DND-41 (cell line): ENCODE results near the gene TBL1X.
"Not testable (repeated sequence)": the region's sequence is repeated elsewhere in the genome, so short reads cannot be mapped to it uniquely, and the experiment has no call there.

Experiments used
- ATAC-seq: fragments of 200-7000 bp; cut with Tn5 transposase; 3 replicates; pipeline ENCODE4 v1.9.1; 2021; ENCODE audit warnings: low read depth; ENCODE audit not compliant: insufficient read depth
- DNase-seq: peaks from one replicate; pipeline ENCODE4 v3.0.0-alpha.2; 2020
- H2AFZ ChIP-seq: 2 replicates; pipeline ENCODE4 v1.6.0; 2012; ENCODE audit warnings: low read depth, low read length
- H3K27ac ChIP-seq: 2 replicates; pipeline ENCODE4 v1.5.1; 2012; ENCODE audit warnings: low read length, inconsistent platforms
- H3K27me3 ChIP-seq: fragments of 200-600 bp; sonication (generic); 2 replicates; pipeline ENCODE4 v1.6.0; 2012; ENCODE audit warnings: low read length, mild to moderate bottlenecking, inconsistent platforms; ENCODE audit not compliant: insufficient read depth, poor library complexity
- H3K36me3 ChIP-seq: 2 replicates; pipeline ENCODE4 v1.5.1; 2012; ENCODE audit warnings: low read length, inconsistent platforms; ENCODE audit not compliant: insufficient read depth
- H3K4me1 ChIP-seq: 2 replicates; pipeline ENCODE4 v1.5.1; 2012; ENCODE audit warnings: mild to moderate bottlenecking, low read length; ENCODE audit not compliant: insufficient read depth
- H3K4me2 ChIP-seq: 2 replicates; pipeline ENCODE4 v1.6.0; 2012; ENCODE audit warnings: mild to moderate bottlenecking, moderate library complexity, low read length, inconsistent platforms; ENCODE audit not compliant: insufficient read depth
- H3K4me3 ChIP-seq, 2 experiments: fragments of 200-600 bp in 1 of 2; shearing (Covaris generic) in 1 of 2; 2 replicates each; pipeline ENCODE4 v1.5.1; 2012 to 2016; ENCODE audit warnings: inconsistent platforms in 2 of 2, low read length in 2 of 2, mild to moderate bottlenecking in 2 of 2, low read depth in 1 of 2, moderate library complexity in 1 of 2
- H3K79me2 ChIP-seq: 2 replicates; pipeline ENCODE4 v1.6.0; 2012; ENCODE audit warnings: low read length, inconsistent platforms; ENCODE audit not compliant: insufficient read depth
- H3K9ac ChIP-seq: 2 replicates; pipeline ENCODE4 v1.6.0; 2012; ENCODE audit warnings: low read depth, mild to moderate bottlenecking, inconsistent platforms, low read length, moderate library complexity
- H3K9me3 ChIP-seq: 2 replicates; pipeline ENCODE4 v1.5.1; 2012; ENCODE audit warnings: low read length, moderate library complexity, mild to moderate bottlenecking, inconsistent platforms; ENCODE audit not compliant: insufficient read depth, severe bottlenecking
- H4K20me1 ChIP-seq: 2 replicates; pipeline ENCODE4 v1.6.0; 2012; ENCODE audit warnings: low read length; ENCODE audit not compliant: insufficient read depth
- EZH2 ChIP-seq: IDR thresholded peaks from 3 replicates; pipeline ENCODE4 v1.6.1; 2012; ENCODE audit warnings: borderline replicate concordance, low read depth, mild to moderate bottlenecking, moderate library complexity, low read length, inconsistent platforms; ENCODE audit not compliant: severe bottlenecking
- TF ChIP-seq, protein P1 (sequence below): IDR thresholded peaks from 2 replicates; pipeline ENCODE4 v1.5.1; 2012; ENCODE audit warnings: borderline replicate concordance, low read length, moderate library complexity, mild to moderate bottlenecking; ENCODE audit not compliant: poor library complexity, severe bottlenecking; ENCODE audit errors: extremely low read depth

The TBL1X gene

GRCh38 chrX:9532349-9532748, 67.5 kb downstream of the TBL1X start:
- H3K4me3 ChIP-seq, result no peak overlapping the region
- peaks cover 10% of the 10 kb centered on the region; the same call in 1 of the 2 replicates for H3K4me1 ChIP-seq
- no peaks in the 10 kb centered on the region for H3K9me3 ChIP-seq
- no peaks in the 10 kb centered on the region for H3K27me3 ChIP-seq
- ATAC-seq (no peak), DNase-seq (no peak)
- no peak overlapping the region for H3K27ac ChIP-seq
- H2AFZ ChIP-seq, result no peak overlapping the region
- no peak overlapping the region for H3K4me2 ChIP-seq
- H3K36me3 ChIP-seq, result no peaks in the 10 kb centered on the region
- TF ChIP-seq, protein P1, sequence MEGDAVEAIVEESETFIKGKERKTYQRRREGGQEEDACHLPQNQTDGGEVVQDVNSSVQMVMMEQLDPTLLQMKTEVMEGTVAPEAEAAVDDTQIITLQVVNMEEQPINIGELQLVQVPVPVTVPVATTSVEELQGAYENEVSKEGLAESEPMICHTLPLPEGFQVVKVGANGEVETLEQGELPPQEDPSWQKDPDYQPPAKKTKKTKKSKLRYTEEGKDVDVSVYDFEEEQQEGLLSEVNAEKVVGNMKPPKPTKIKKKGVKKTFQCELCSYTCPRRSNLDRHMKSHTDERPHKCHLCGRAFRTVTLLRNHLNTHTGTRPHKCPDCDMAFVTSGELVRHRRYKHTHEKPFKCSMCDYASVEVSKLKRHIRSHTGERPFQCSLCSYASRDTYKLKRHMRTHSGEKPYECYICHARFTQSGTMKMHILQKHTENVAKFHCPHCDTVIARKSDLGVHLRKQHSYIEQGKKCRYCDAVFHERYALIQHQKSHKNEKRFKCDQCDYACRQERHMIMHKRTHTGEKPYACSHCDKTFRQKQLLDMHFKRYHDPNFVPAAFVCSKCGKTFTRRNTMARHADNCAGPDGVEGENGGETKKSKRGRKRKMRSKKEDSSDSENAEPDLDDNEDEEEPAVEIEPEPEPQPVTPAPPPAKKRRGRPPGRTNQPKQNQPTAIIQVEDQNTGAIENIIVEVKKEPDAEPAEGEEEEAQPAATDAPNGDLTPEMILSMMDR, result no peak
- no peak for TF ChIP-seq EZH2
- H4K20me1 ChIP-seq, result no peaks in the 10 kb centered on the region; the same call in 1 of the 2 replicates
- no peak overlapping the region for H3K9ac ChIP-seq
- no peaks in the 10 kb centered on the region; the same call in 1 of the 2 replicates for H3K79me2 ChIP-seq

DNA sequence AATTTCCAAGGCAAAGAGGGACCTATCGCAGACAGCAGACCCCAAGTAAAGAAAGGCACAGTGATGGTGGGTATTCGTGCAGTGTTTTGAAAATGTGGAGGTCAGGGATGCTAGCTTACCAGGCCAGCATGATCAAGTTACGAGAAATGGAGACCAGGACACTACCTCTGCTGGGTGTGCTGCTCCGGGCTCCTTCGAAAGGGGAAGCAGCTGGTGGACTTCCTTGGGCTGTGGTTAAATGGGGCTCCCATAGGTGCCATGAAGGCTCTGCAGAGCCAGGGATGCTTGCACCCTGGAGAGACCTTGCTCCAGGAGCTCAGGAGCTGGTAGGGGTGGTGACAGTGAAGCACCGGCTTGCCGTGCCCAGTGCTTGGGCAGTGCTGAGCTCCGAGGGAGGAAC, 68.8 kb downstream of the TBL1X start:
- Histone ChIP-seq H3K4me1 (peaks cover 10% of the 10 kb centered on the region; the same call in 1 of the 2 replicates), H3K27me3 (no peaks in the 10 kb centered on the region), H3K4me3 (no peak overlapping the region), H3K79me2 (no peaks in the 10 kb centered on the region; the same call in 1 of the 2 replicates), H3K9me3 (no peaks in the 10 kb centered on the region), H3K27ac (no peak overlapping the region), H3K9ac (no peak overlapping the region), H3K4me2 (no peak overlapping the region), H3K36me3 (no peaks in the 10 kb centered on the region), H2AFZ (no peak overlapping the region), H4K20me1 (no peaks in the 10 kb centered on the region; the same call in 1 of the 2 replicates)
- no peak for ATAC-seq
- TF ChIP-seq, protein P1, result no peak
- no peak for TF ChIP-seq EZH2
- no peak for DNase-seq

GRCh38 chrX:9534686-9535085, 69.8 kb downstream of the TBL1X start:
- Histone ChIP-seq H3K79me2 (no peaks in the 10 kb centered on the region; the same call in 1 of the 2 replicates), H2AFZ (no peak overlapping the region), H3K4me2 (no peak overlapping the region), H3K27me3 (no peaks in the 10 kb centered on the region), H3K4me1 (peaks cover 10% of the 10 kb centered on the region; the same call in 1 of the 2 replicates), H3K27ac (no peak overlapping the region), H3K9ac (no peak overlapping the region), H3K4me3 (no peak overlapping the region), H4K20me1 (no peaks in the 10 kb centered on the region; the same call in 1 of the 2 replicates), H3K9me3 (no peaks in the 10 kb centered on the region), H3K36me3 (no peaks in the 10 kb centered on the region)
- no peak for TF ChIP-seq EZH2
- TF ChIP-seq, protein P1, result no peak
- DNase-seq (no peak), ATAC-seq (no peak)

DNA sequence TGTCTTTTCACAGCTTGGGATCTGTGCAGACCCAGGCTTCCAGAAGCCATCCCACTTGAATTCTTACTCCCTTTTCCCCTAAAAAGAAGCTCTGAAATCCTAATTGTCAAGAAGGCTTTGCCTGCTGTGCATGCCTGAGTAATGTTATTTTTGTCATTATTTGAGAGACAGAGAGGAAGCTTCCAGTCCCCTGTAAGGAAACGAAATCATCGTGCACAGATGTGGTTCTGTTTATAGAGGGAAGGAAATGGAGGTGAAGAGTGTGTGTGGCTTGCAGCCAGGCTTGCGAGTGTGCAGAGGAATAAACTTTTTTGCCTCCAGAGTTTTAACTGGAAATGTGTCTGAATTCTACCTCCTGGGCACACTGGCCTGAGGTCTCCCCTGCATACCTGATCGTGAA, 70.2 kb downstream of the TBL1X start:
- TF ChIP-seq EZH2, result no peak
- TF ChIP-seq, protein P1, result no peak
- ATAC-seq, result peak; percentile 44
- no peak overlapping the region for H3K9ac ChIP-seq

DNA sequence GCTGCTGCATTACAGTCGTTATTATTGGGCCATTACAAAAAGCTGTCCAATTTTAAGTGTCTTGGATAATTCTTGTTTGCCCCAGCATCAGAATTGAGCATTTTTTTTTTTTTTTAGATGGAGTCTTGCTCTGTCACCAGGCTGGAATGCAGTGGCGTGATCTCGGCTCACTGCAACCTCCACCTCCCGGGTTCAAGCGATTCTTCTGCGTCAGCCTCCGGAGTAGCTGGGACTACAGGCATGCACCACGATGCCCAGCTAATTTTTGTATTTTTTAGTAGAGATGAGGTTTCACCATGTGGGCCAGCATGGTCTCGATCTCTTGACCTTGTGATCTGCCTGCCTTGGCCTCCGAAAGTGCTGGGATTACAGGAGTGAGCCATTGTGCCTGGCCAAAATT, 71.3 kb downstream of the TBL1X start:
- H3K4me1 ChIP-seq, H3K27me3 ChIP-seq, H3K27ac ChIP-seq, H3K9me3 ChIP-seq, ATAC-seq, H3K79me2 ChIP-seq, H2AFZ ChIP-seq, H3K36me3 ChIP-seq, H3K9ac ChIP-seq, DNase-seq, H3K4me3 ChIP-seq, H3K4me2 ChIP-seq, H4K20me1 ChIP-seq: not testable (repeated sequence)

More for the DNA sequence above, 70.2 kb downstream of the TBL1X start:
- H3K36me3 ChIP-seq, result no peaks in the 10 kb centered on the region
- no peaks in the 10 kb centered on the region for H3K9me3 ChIP-seq
- peaks cover 8% of the 10 kb centered on the region; the same call in 1 of the 2 replicates for H3K4me1 ChIP-seq
- no peak overlapping the region for H3K4me2 ChIP-seq
- no peaks in the 10 kb centered on the region for H3K27me3 ChIP-seq
- H3K4me3 ChIP-seq, result no peak overlapping the region
- peak; percentile 9 for DNase-seq
- no peaks in the 10 kb centered on the region; the same call in 1 of the 2 replicates for H4K20me1 ChIP-seq
- no peaks in the 10 kb centered on the region; the same call in 1 of the 2 replicates for H3K79me2 ChIP-seq
- H3K27ac ChIP-seq, result no peak overlapping the region
- H2AFZ ChIP-seq, result no peak overlapping the region
